Calu3 (cell line): ENCODE measurements around the gene EHBP1. TPM values are rescaled to one million over a fixed set of nuclear protein-coding genes. Genes with fewer than 3 reads are reported as not detected.
A peak's percentile ranks its signal among the peaks of the same experiment; 100 is the strongest.

ENCODE experiments used
- BruUV-seq: library from RNA; stranded (reverse); fragments of 400-500 nt; replicated peaks from 2 replicates; lab custom pipeline; 2021; lab: Mats Ljungman, UMichigan
- CTCF ChIA-PET: fragments of 300-600 bp; sonication (Branson Sonifier 250); formaldehyde crosslinking; loops from one replicate; lab custom pipeline; 2022; ENCODE audit warnings: antibody characterized with exemption; lab: Charles Lee
- DNase-seq: peaks from one replicate; pipeline ENCODE4 v3.0.0; 2022
- H3K27ac Mint-ChIP-seq: one replicate; pipeline ENCODE4 v1.8.0; 2022; ENCODE audit warnings: mixed read lengths; ENCODE audit not compliant: unreplicated experiment
- H3K27me3 Mint-ChIP-seq: one replicate; pipeline ENCODE4 v1.8.0; 2022; ENCODE audit warnings: mixed read lengths; ENCODE audit not compliant: unreplicated experiment
- H3K36me3 Mint-ChIP-seq: one replicate; pipeline ENCODE4 v1.8.0; 2022; ENCODE audit warnings: mild to moderate bottlenecking, moderate library complexity, mixed read lengths; ENCODE audit not compliant: insufficient read depth, unreplicated experiment
- H3K4me1 Mint-ChIP-seq: one replicate; pipeline ENCODE4 v1.8.0; 2022; ENCODE audit warnings: mild to moderate bottlenecking, low read depth, mixed read lengths; ENCODE audit not compliant: unreplicated experiment
- H3K4me3 Mint-ChIP-seq: one replicate; pipeline ENCODE4 v1.8.0; 2022; ENCODE audit warnings: mild to moderate bottlenecking, low read depth, moderate library complexity, mixed read lengths; ENCODE audit not compliant: unreplicated experiment
- H3K9me3 Mint-ChIP-seq: one replicate; pipeline ENCODE4 v1.8.0; 2022; ENCODE audit warnings: low read depth, mixed read lengths; ENCODE audit not compliant: unreplicated experiment
- CTCF ChIP-seq: fragments of 200-600 bp; IDR thresholded peaks from one replicate; pipeline ENCODE4 v1.8.0; 2022; ENCODE audit warnings: antibody characterized with exemption; ENCODE audit not compliant: unreplicated experiment
- intact Hi-C: fragments of 100-400 bp; cut with micrococcal nuclease; formaldehyde crosslinking; loops from one replicate; pipeline ENCODE4 v1.10.0; 2022; ENCODE audit not compliant: unreplicated experiment
- total RNA-seq: library from RNA; stranded (reverse); gene quantifications from 2 replicates; pipeline ENCODE4 v1.2.3, GENCODE V29; 2022

EHBP1 gene
- total RNA-seq, 1 experiment from 2014 or later = 82.9 TPM

GRCh38 chr2:62801110-62801509 is 95.6 kb downstream of the EHBP1 start:
- Mint-ChIP-seq H3K27ac (no peak overlapping the region), H3K36me3 (no peaks in the 10 kb centered on the region), H3K9me3 (no peaks in the 10 kb centered on the region), H3K4me1 (peaks cover 13% of the 10 kb centered on the region), H3K4me3 (no peak overlapping the region), H3K27me3 (no peaks in the 10 kb centered on the region)
- no TSS peak for BruUV-seq
- DNase-seq = no peak
- intact Hi-C loops = no loop called here
- CTCF ChIA-PET = no interaction called here
- TF ChIP-seq CTCF = no peak

- CTCF ChIA-PET = no interaction called here
- no peaks in the 10 kb centered on the region for H3K27me3 Mint-ChIP-seq
- peaks cover 2% of the 10 kb centered on the region for H3K9me3 Mint-ChIP-seq
- H3K4me3 Mint-ChIP-seq = no peak overlapping the region
- TF ChIP-seq CTCF = no peak
- H3K36me3 Mint-ChIP-seq = no peaks in the 10 kb centered on the region
- BruUV-seq = no TSS peak
- peaks cover 10% of the 10 kb centered on the region for H3K4me1 Mint-ChIP-seq
- intact Hi-C loops = no loop called here
- DNase-seq = no peak
- H3K27ac Mint-ChIP-seq = no peak overlapping the region
These were observed 96.5 kb downstream of the EHBP1 start for GRCh38 chr2:62801814-62802523.

GRCh38 chr2:62803961-62804360 is 98.4 kb downstream of the EHBP1 start:
- H3K9me3 Mint-ChIP-seq = peaks cover 4% of the 10 kb centered on the region
- CTCF ChIA-PET = no interaction called here
- H3K4me3 Mint-ChIP-seq = no peak overlapping the region
- no peak for DNase-seq
- no peaks in the 10 kb centered on the region for H3K36me3 Mint-ChIP-seq
- intact Hi-C loops = no loop called here
- H3K27ac Mint-ChIP-seq = no peak overlapping the region
- no peaks in the 10 kb centered on the region for H3K27me3 Mint-ChIP-seq
- H3K4me1 Mint-ChIP-seq = peaks cover 9% of the 10 kb centered on the region
- TF ChIP-seq CTCF = no peak
- no TSS peak for BruUV-seq

- H3K4me3 Mint-ChIP-seq = no peak overlapping the region
- CTCF ChIA-PET = no interaction called here
These were observed 100.7 kb downstream of the EHBP1 start for GRCh38 chr2:62806231-62806630.

More at GRCh38 chr2:62806231-62806630, 100.7 kb downstream of the EHBP1 start:
- H3K9me3 Mint-ChIP-seq = peaks cover 4% of the 10 kb centered on the region
- no peaks in the 10 kb centered on the region for H3K27me3 Mint-ChIP-seq
- BruUV-seq = no TSS peak
- intact Hi-C loops = no loop called here
- TF ChIP-seq CTCF = no peak
- no peak for DNase-seq
- H3K36me3 Mint-ChIP-seq = no peaks in the 10 kb centered on the region
- peak overlapping the region; percentile 22 for H3K27ac Mint-ChIP-seq
- H3K4me1 Mint-ChIP-seq = peaks cover 17% of the 10 kb centered on the region
